Measurements from ENCODE around the gene BCL6. TPM values are rescaled to one million over a fixed set of nuclear protein-coding genes. Genes with fewer than 3 reads are reported as not detected.

BCL6 gene
- total and polyA plus RNA-seq, 2 donors: 26.8 to 56.2 TPM

DNA sequence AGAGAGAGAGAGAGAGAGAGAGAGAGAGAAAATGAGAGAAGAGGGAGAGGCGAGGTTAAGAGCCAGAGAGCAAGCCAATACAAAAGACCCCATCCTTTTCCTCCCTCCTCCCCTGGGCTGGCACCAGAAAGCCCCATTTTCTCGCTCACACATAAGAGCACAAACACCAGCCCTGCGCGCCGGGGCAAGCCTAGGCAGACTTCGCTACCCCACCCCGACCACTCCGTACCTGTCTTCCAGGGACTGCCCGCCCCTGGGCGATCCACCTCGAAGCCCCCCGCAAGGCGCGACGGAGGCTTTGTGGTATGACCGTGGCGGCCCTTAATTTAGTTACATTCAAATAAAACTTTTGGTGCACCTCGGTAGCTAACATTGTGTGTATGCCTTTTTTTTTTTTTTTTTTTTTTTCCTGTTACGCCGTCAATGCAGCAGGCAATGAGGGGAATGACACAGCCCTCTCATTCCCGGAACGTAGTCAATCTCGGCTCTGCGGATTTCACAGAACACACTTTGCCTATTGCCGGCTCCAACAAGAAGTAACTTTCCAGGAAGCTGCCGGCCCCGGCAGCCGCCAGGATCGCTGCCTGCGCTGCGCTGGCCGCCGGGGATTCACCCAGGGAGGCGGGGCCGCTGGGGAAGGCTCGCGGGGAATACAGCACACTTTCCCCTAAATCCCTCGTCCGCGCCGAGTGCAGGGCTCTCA is 7.7 kb downstream of the BCL6 start:
- Histone ChIP-seq H3K4me1 (ENCODE audit: control insufficient read depth in 2 of 2, insufficient read depth in 2 of 2, low read length in 2 of 2) (peaks cover 18 to 63% of the 10 kb centered on the region in 2 donors), H3K4me3 (ENCODE audit: low read length in 2 of 2) (peak overlapping the region; percentile 93 to 95), H3K27ac (ENCODE audit: low read depth in 1 of 2, low read length in 1 of 2) (peak overlapping the region; percentile 72 to 75), H3K27me3 (ENCODE audit: control insufficient read depth in 2 of 2, insufficient read depth in 1 of 2, low read length in 1 of 2) (peaks cover 0 to 12% of the 10 kb centered on the region in 2 donors), H3K36me3 (ENCODE audit: control insufficient read depth in 2 of 2, insufficient read depth in 2 of 2, low read length in 1 of 2) (peaks cover 11 to 31% of the 10 kb centered on the region in 2 donors), H3K9me3 (ENCODE audit: control insufficient read depth in 2 of 2, insufficient read depth in 1 of 2, low read length in 1 of 2) (peaks cover 0 to 3% of the 10 kb centered on the region in 2 donors)
- WGBS: 2% methylated on average over 41 of the region's 41 CpGs
- peak in 3 of 9 donors; percentile 30 to 60 (median 39) for DNase-seq (ENCODE audit: low read depth in 6 of 9, low spot score in 9 of 9)

DNA sequence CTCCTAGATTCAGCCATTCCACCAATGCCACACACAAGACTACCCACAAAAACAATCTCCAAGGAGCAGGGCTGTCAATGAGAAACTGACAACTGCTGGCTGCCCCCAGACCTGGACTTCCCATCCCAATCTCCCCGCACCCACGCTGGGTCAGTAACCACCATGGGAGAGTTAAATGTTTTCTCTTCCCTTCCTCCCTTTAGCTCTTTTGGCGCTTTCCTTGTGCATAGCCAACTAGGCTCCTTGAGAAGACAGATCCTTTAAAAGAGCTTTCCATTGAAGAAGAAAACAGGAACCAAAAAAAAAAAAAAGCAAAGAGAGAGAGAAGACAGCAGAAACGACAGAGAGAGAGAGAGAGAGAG is 8.3 kb downstream of the BCL6 start:
- Histone ChIP-seq H3K4me3 (ENCODE audit: low read length in 2 of 2) (no peak overlapping the region), H3K36me3 (ENCODE audit: control insufficient read depth in 2 of 2, insufficient read depth in 2 of 2, low read length in 1 of 2) (peaks cover 14 to 35% of the 10 kb centered on the region in 2 donors), H3K27ac (ENCODE audit: low read depth in 1 of 2, low read length in 1 of 2) (no peak overlapping the region), H3K27me3 (ENCODE audit: control insufficient read depth in 2 of 2, insufficient read depth in 1 of 2, low read length in 1 of 2) (peaks cover 0 to 12% of the 10 kb centered on the region in 2 donors), H3K4me1 (ENCODE audit: control insufficient read depth in 2 of 2, insufficient read depth in 2 of 2, low read length in 2 of 2) (peaks cover 13 to 57% of the 10 kb centered on the region in 2 donors), H3K9me3 (ENCODE audit: control insufficient read depth in 2 of 2, insufficient read depth in 1 of 2, low read length in 1 of 2) (peaks cover 0 to 3% of the 10 kb centered on the region in 2 donors)
- 67% methylated on average over 4 of the region's 4 CpGs for WGBS
- no peak for DNase-seq (ENCODE audit: low read depth in 6 of 9, low spot score in 9 of 9)

GRCh38 chr3:187736418-187736871 is 8.8 kb downstream of the BCL6 start:
- WGBS: 73% methylated on average over 8 of the region's 8 CpGs
- H3K4me3 ChIP-seq (ENCODE audit: low read length in 2 of 2): no peak overlapping the region
- peaks cover 18 to 40% of the 10 kb centered on the region in 2 donors for H3K36me3 ChIP-seq (ENCODE audit: control insufficient read depth in 2 of 2, insufficient read depth in 2 of 2, low read length in 1 of 2)
- H3K27me3 ChIP-seq (ENCODE audit: control insufficient read depth in 2 of 2, insufficient read depth in 1 of 2, low read length in 1 of 2): peaks cover 0 to 12% of the 10 kb centered on the region in 2 donors
- no peak for DNase-seq (ENCODE audit: low read depth in 6 of 9, low spot score in 9 of 9)
- H3K9me3 ChIP-seq (ENCODE audit: control insufficient read depth in 2 of 2, insufficient read depth in 1 of 2, low read length in 1 of 2): peaks cover 0 to under 1% of the 10 kb centered on the region in 2 donors
- no peak overlapping the region for H3K27ac ChIP-seq (ENCODE audit: low read depth in 1 of 2, low read length in 1 of 2)
- H3K4me1 ChIP-seq (ENCODE audit: control insufficient read depth in 2 of 2, insufficient read depth in 2 of 2, low read length in 2 of 2): peaks cover 13 to 52% of the 10 kb centered on the region in 2 donors

DNA sequence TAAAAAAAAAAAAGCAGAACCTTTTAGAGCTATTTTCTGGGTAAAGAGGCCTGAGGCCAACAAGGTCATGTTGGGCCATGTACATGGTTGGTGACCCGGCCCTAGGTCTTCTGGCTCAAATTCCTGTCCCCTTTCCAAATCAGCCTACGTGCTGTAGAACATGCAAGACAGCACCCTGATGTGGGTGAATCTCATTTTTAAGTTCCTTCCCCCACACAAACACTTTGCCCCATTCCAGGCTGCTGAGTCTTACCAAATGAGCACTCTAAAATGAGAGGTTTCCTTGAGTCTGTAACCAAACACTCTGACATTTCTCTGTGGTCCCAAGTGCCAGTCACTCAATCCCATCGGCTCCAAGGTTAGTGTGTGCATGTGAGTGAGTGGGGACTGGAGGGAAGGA is 9.4 kb downstream of the BCL6 start:
- H3K4me3 ChIP-seq (ENCODE audit: low read length in 2 of 2): no peak overlapping the region
- 90% methylated on average over 3 of the region's 3 CpGs for WGBS
- H3K4me1 ChIP-seq (ENCODE audit: control insufficient read depth in 2 of 2, insufficient read depth in 2 of 2, low read length in 2 of 2): peaks cover 13 to 47% of the 10 kb centered on the region in 2 donors
- no peaks in the 10 kb centered on the region for H3K9me3 ChIP-seq (ENCODE audit: control insufficient read depth in 2 of 2, insufficient read depth in 1 of 2, low read length in 1 of 2)
- H3K36me3 ChIP-seq (ENCODE audit: control insufficient read depth in 2 of 2, insufficient read depth in 2 of 2, low read length in 1 of 2): peaks cover 24 to 47% of the 10 kb centered on the region in 2 donors
- H3K27ac ChIP-seq (ENCODE audit: low read depth in 1 of 2, low read length in 1 of 2): no peak overlapping the region
- DNase-seq (ENCODE audit: low read depth in 6 of 9, low spot score in 9 of 9): no peak
- peaks cover 0 to 12% of the 10 kb centered on the region in 2 donors for H3K27me3 ChIP-seq (ENCODE audit: control insufficient read depth in 2 of 2, insufficient read depth in 1 of 2, low read length in 1 of 2)

- H3K4me1 ChIP-seq (ENCODE audit: control insufficient read depth in 2 of 2, insufficient read depth in 2 of 2, low read length in 2 of 2): peaks cover 13 to 42% of the 10 kb centered on the region in 2 donors
- H3K36me3 ChIP-seq (ENCODE audit: control insufficient read depth in 2 of 2, insufficient read depth in 2 of 2, low read length in 1 of 2): peaks cover 29 to 51% of the 10 kb centered on the region in 2 donors
- H3K9me3 ChIP-seq (ENCODE audit: control insufficient read depth in 2 of 2, insufficient read depth in 1 of 2, low read length in 1 of 2): no peaks in the 10 kb centered on the region
- peaks cover 0 to 12% of the 10 kb centered on the region in 2 donors for H3K27me3 ChIP-seq (ENCODE audit: control insufficient read depth in 2 of 2, insufficient read depth in 1 of 2, low read length in 1 of 2)
- H3K4me3 ChIP-seq (ENCODE audit: low read length in 2 of 2): no peak overlapping the region
- WGBS: 97% methylated on average over 3 of the region's 3 CpGs
- no peak overlapping the region for H3K27ac ChIP-seq (ENCODE audit: low read depth in 1 of 2, low read length in 1 of 2)
- no peak for DNase-seq (ENCODE audit: low read depth in 6 of 9, low spot score in 9 of 9)
These were observed 9.9 kb downstream of the BCL6 start for GRCh38 chr3:187735383-187735782.

DNA sequence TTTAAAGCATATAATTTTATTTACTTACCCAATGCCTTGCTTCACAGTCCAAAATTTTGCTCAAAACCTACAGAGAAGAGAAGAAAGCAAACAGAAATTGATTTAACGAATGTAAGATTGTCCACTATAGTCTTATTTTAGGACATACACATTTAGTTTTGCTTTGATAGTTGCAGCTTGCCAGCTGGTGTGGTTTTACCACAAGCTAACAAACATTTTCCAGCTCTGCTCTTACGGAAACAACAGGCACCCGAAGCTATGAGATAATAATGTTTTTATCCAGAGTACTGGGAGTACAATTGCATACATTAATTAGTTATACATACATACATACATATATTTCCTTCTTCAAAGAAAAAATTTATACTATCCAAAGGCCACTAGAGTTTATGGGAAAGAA is 10.4 kb downstream of the BCL6 start:
- H3K36me3 ChIP-seq (ENCODE audit: control insufficient read depth in 2 of 2, insufficient read depth in 2 of 2, low read length in 1 of 2): peaks cover 34 to 56% of the 10 kb centered on the region in 2 donors
- no peak overlapping the region for H3K27ac ChIP-seq (ENCODE audit: low read depth in 1 of 2, low read length in 1 of 2)
- no peak for DNase-seq (ENCODE audit: low read depth in 6 of 9, low spot score in 9 of 9)
- WGBS: 92% methylated on average over 3 of the region's 3 CpGs
- H3K4me1 ChIP-seq (ENCODE audit: control insufficient read depth in 2 of 2, insufficient read depth in 2 of 2, low read length in 2 of 2): peaks cover 11 to 38% of the 10 kb centered on the region in 2 donors
- no peak overlapping the region for H3K4me3 ChIP-seq (ENCODE audit: low read length in 2 of 2)
- no peaks in the 10 kb centered on the region for H3K9me3 ChIP-seq (ENCODE audit: control insufficient read depth in 2 of 2, insufficient read depth in 1 of 2, low read length in 1 of 2)
- peaks cover 0 to 12% of the 10 kb centered on the region in 2 donors for H3K27me3 ChIP-seq (ENCODE audit: control insufficient read depth in 2 of 2, insufficient read depth in 1 of 2, low read length in 1 of 2)

- peaks cover 49 to 71% of the 10 kb centered on the region in 2 donors for H3K36me3 ChIP-seq (ENCODE audit: control insufficient read depth in 2 of 2, insufficient read depth in 2 of 2, low read length in 1 of 2)
These were observed 11.9 kb downstream of the BCL6 start for GRCh38 chr3:187733371-187733770.

DNA sequence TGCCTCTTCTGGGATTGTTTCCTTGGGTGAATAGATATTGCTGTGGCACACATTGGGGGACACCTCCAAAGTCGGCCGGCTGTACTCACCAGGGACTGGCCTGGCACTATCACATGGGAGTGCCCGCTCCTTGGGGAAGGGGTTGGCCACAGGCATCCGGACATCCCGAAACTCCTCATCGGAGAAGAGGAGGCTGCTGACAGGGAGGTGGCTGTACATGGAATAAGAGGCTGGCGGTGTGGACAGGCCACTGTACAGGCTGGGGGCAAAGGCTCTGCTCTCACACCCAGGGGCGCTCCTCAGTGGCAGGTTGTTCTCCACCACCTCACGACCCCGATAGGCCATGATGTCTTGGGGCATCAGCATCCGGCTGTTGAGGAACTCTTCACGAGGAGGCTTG is 15.7 kb downstream of the BCL6 start:
- DNase-seq (ENCODE audit: low read depth in 6 of 9, low spot score in 9 of 9): no peak
- no peaks in the 10 kb centered on the region for H3K27me3 ChIP-seq (ENCODE audit: control insufficient read depth in 2 of 2, insufficient read depth in 1 of 2, low read length in 1 of 2)
- WGBS: 97% methylated on average over 12 of the region's 12 CpGs
- H3K27ac ChIP-seq (ENCODE audit: low read depth in 1 of 2, low read length in 1 of 2): no peak overlapping the region
- H3K4me3 ChIP-seq (ENCODE audit: low read length in 2 of 2): no peak overlapping the region
- no peaks in the 10 kb centered on the region for H3K4me1 ChIP-seq (ENCODE audit: control insufficient read depth in 2 of 2, insufficient read depth in 2 of 2, low read length in 2 of 2)
- no peaks in the 10 kb centered on the region for H3K9me3 ChIP-seq (ENCODE audit: control insufficient read depth in 2 of 2, insufficient read depth in 1 of 2, low read length in 1 of 2)
- H3K36me3 ChIP-seq (ENCODE audit: control insufficient read depth in 2 of 2, insufficient read depth in 2 of 2, low read length in 1 of 2): peaks cover 86 to 92% of the 10 kb centered on the region in 2 donors

More at GRCh38 chr3:187733371-187733770, 11.9 kb downstream of the BCL6 start:
- 98% methylated on average over 11 of the region's 11 CpGs for WGBS
- Histone ChIP-seq H3K4me3 (ENCODE audit: low read length in 2 of 2) (no peak overlapping the region), H3K9me3 (ENCODE audit: control insufficient read depth in 2 of 2, insufficient read depth in 1 of 2, low read length in 1 of 2) (no peaks in the 10 kb centered on the region), H3K27ac (ENCODE audit: low read depth in 1 of 2, low read length in 1 of 2) (no peak overlapping the region), H3K4me1 (ENCODE audit: control insufficient read depth in 2 of 2, insufficient read depth in 2 of 2, low read length in 2 of 2) (peaks cover 3 to 23% of the 10 kb centered on the region in 2 donors), H3K27me3 (ENCODE audit: control insufficient read depth in 2 of 2, insufficient read depth in 1 of 2, low read length in 1 of 2) (peaks cover 0 to 12% of the 10 kb centered on the region in 2 donors)
- DNase-seq (ENCODE audit: low read depth in 6 of 9, low spot score in 9 of 9): no peak

- Histone ChIP-seq H3K4me1 (ENCODE audit: control insufficient read depth in 2 of 2, insufficient read depth in 2 of 2, low read length in 2 of 2) (no peaks in the 10 kb centered on the region), H3K4me3 (ENCODE audit: low read length in 2 of 2) (no peak overlapping the region), H3K27me3 (ENCODE audit: control insufficient read depth in 2 of 2, insufficient read depth in 1 of 2, low read length in 1 of 2) (no peaks in the 10 kb centered on the region), H3K27ac (ENCODE audit: low read depth in 1 of 2, low read length in 1 of 2) (no peak overlapping the region), H3K36me3 (ENCODE audit: control insufficient read depth in 2 of 2, insufficient read depth in 2 of 2, low read length in 1 of 2) (peaks cover 88 to 92% of the 10 kb centered on the region in 2 donors), H3K9me3 (ENCODE audit: control insufficient read depth in 2 of 2, insufficient read depth in 1 of 2, low read length in 1 of 2) (no peaks in the 10 kb centered on the region)
- DNase-seq (ENCODE audit: low read depth in 6 of 9, low spot score in 9 of 9): no peak
- WGBS: 97% methylated on average over 13 of the region's 13 CpGs
These were observed 16.2 kb downstream of the BCL6 start for GRCh38 chr3:187728940-187729583.
